H1 (cell line): ENCODE measurements around the gene MIER2. TPM values are rescaled to one million over a fixed set of nuclear protein-coding genes. Genes with fewer than 3 reads are reported as not detected.

ENCODE experiments used
- CTCF ChIA-PET: fragments of 300-600 bp; sonication (Branson Sonifier 250); formaldehyde crosslinking; loops from one replicate; lab custom pipeline; 2021; ENCODE audit not compliant: partially characterized antibody; lab: Charles Lee
- POLR2A ChIA-PET: fragments of 300-600 bp; sonication (Branson Sonifier 250); formaldehyde crosslinking; loops from one replicate; lab custom pipeline; 2021; ENCODE audit warnings: inconsistent platforms; ENCODE audit not compliant: partially characterized antibody; lab: Charles Lee
- DNase-seq, 2 experiments: peaks; one replicate each; pipeline versions ENCODE4 v3.0.0 to v3.0.0-alpha.2; 2010 to 2022; ENCODE audit warnings: low spot score in 2 of 2, low read depth in 1 of 2, mixed read lengths in 1 of 2
- FAIRE-seq: peaks from 2 replicates; lab custom pipeline; 2011; peaks lifted over from hg19 to GRCh38; lab: Jason Lieb, UNC
- H2AFZ ChIP-seq: 2 replicates; pipeline ENCODE4 v1.8.1; 2012; ENCODE audit warnings: low read length, inconsistent platforms
- H2AK5ac ChIP-seq: 2 replicates; pipeline ENCODE4 v1.6.1; 2013; ENCODE audit warnings: low read depth, low read length
- H2BK120ac ChIP-seq: replicated peaks from 2 replicates; pipeline ENCODE3; 2013; ENCODE audit warnings: low read depth, low read length, inconsistent platforms
- H2BK12ac ChIP-seq: 2 replicates; pipeline ENCODE4 v1.6.1; 2013; ENCODE audit warnings: low read depth, low read length
- H2BK15ac ChIP-seq: 2 replicates; pipeline ENCODE4 v1.6.1; 2013; ENCODE audit warnings: low read length
- H2BK20ac ChIP-seq: 2 replicates; pipeline ENCODE4 v1.6.1; 2013; ENCODE audit warnings: low read length
- H2BK5ac ChIP-seq: 2 replicates; pipeline ENCODE4 v1.6.1; 2013; ENCODE audit warnings: low read depth, low read length
- H3K14ac ChIP-seq: 2 replicates; pipeline ENCODE4 v1.6.1; 2013; ENCODE audit warnings: inconsistent platforms; ENCODE audit not compliant: insufficient read length
- H3K18ac ChIP-seq: 2 replicates; pipeline ENCODE4 v1.6.1; 2013; ENCODE audit warnings: low read length; ENCODE audit errors: extremely low read depth
- H3K23ac ChIP-seq: 2 replicates; pipeline ENCODE4 v1.6.1; 2013; ENCODE audit warnings: inconsistent platforms; ENCODE audit not compliant: insufficient read length
- H3K23me2 ChIP-seq: 2 replicates; pipeline ENCODE4 v1.6.1; 2013; ENCODE audit warnings: low read depth, low read length
- H3K27ac ChIP-seq: 2 replicates; pipeline ENCODE4 v1.6.1; 2011; ENCODE audit warnings: low read depth, low read length, inconsistent platforms
- H3K27me3 ChIP-seq, 4 experiments: replicated peaks in 1 of 4; 1 replicate in 1 of 4; 2 replicates in 3 of 4; pipeline versions ENCODE4 v1.6.1 to v1.8.1; 2011 to 2013; ENCODE audit warnings: low read length in 3 of 4, mild to moderate bottlenecking in 3 of 4, inconsistent platforms in 2 of 4, mixed read lengths in 2 of 4, moderate library complexity in 1 of 4; ENCODE audit not compliant: control insufficient read depth in 3 of 4, insufficient read depth in 3 of 4; ENCODE audit errors: extremely low read depth in 1 of 4
- H3K36me3 ChIP-seq, 4 experiments: 2 replicates each; pipeline versions ENCODE4 v1.6.1 to v1.8.1; 2011 to 2013; ENCODE audit warnings: mild to moderate bottlenecking in 4 of 4, low read length in 3 of 4, moderate library complexity in 2 of 4, control low read depth in 1 of 4, inconsistent platforms in 1 of 4; ENCODE audit not compliant: insufficient read depth in 4 of 4, control insufficient read depth in 2 of 4
- H3K4ac ChIP-seq: replicated peaks from 2 replicates; pipeline ENCODE3; 2013; ENCODE audit warnings: low read length, low read depth, mixed read lengths, inconsistent platforms; ENCODE audit not compliant: insufficient read length
- H3K4me1 ChIP-seq, 4 experiments: replicated peaks in 1 of 4; 1 replicate in 1 of 4; 2 replicates in 3 of 4; pipeline versions ENCODE4 v1.6.1 to v1.8.1; 2011 to 2013; ENCODE audit warnings: low read length in 3 of 4, inconsistent platforms in 2 of 4, mixed read lengths in 1 of 4; ENCODE audit not compliant: insufficient read depth in 4 of 4, control insufficient read depth in 3 of 4
- H3K4me2 ChIP-seq, 2 experiments: 2 replicates each; pipeline versions ENCODE4 v1.6.1 to v1.8.1; 2011 to 2013; ENCODE audit warnings: low read depth in 2 of 2, low read length in 2 of 2, control low read depth in 1 of 2, inconsistent platforms in 1 of 2, mild to moderate bottlenecking in 1 of 2; ENCODE audit not compliant: insufficient read depth in 1 of 2
- H3K4me3 ChIP-seq, 4 experiments: fragments of 200-600, 300-600 bp in 1 of 4; sonication (generic), shearing (Covaris generic), sonication (Bioruptor Twin) in 1 of 4; 2 replicates each; pipeline versions ENCODE4 v1.5.1 to v1.8.1; 2011 to 2016; ENCODE audit warnings: low read length in 4 of 4, low read depth in 3 of 4, control low read depth in 2 of 4, inconsistent platforms in 2 of 4, mild to moderate bottlenecking in 2 of 4, mixed read lengths in 1 of 4, moderate library complexity in 1 of 4; ENCODE audit not compliant: insufficient read depth in 2 of 4; ENCODE audit errors: extremely low read depth in 1 of 4
- H3K56ac ChIP-seq: replicated peaks from 2 replicates; pipeline ENCODE3; 2013; ENCODE audit warnings: low read depth, mild to moderate bottlenecking, mixed read lengths, low read length, inconsistent platforms; ENCODE audit not compliant: insufficient read length
- H3K79me1 ChIP-seq: 2 replicates; pipeline ENCODE4 v1.6.1; 2013; ENCODE audit warnings: low read depth, low read length, control low read depth
- H3K79me2 ChIP-seq, 2 experiments: 2 replicates each; pipeline versions ENCODE4 v1.6.1 to v1.8.1; 2012 to 2013; ENCODE audit warnings: low read length in 2 of 2, mild to moderate bottlenecking in 2 of 2, inconsistent platforms in 1 of 2; ENCODE audit not compliant: insufficient read depth in 2 of 2, control insufficient read depth in 1 of 2
- H3K9ac ChIP-seq, 4 experiments: replicated peaks in 1 of 4; 1 replicate in 1 of 4; 2 replicates in 3 of 4; pipeline versions ENCODE4 v1.6.1 to v1.8.1; 2011 to 2013; ENCODE audit warnings: low read depth in 3 of 4, low read length in 3 of 4, control low read depth in 2 of 4, mild to moderate bottlenecking in 2 of 4, moderate library complexity in 2 of 4, inconsistent platforms in 1 of 4; ENCODE audit errors: extremely low read depth in 1 of 4
- H3K9me3 ChIP-seq, 2 experiments: 2 replicates each; pipeline versions ENCODE4 v1.6.1 to v1.8.1; 2012 to 2013; ENCODE audit warnings: mild to moderate bottlenecking in 2 of 2, moderate library complexity in 2 of 2, control low read depth in 1 of 2, inconsistent platforms in 1 of 2, low read depth in 1 of 2, low read length in 1 of 2, mixed read lengths in 1 of 2; ENCODE audit not compliant: insufficient read depth in 2 of 2
- H4K20me1 ChIP-seq, 2 experiments: replicated peaks in 1 of 2; 2 replicates each; pipeline versions ENCODE3 to v1.8.1; 2011 to 2013; ENCODE audit warnings: inconsistent platforms in 2 of 2, low read length in 2 of 2, mild to moderate bottlenecking in 1 of 2; ENCODE audit not compliant: insufficient read depth in 2 of 2, control insufficient read depth in 1 of 2
- H4K5ac ChIP-seq: 2 replicates; pipeline ENCODE4 v1.6.1; 2013; ENCODE audit warnings: low read length, low read depth, mixed read lengths, inconsistent platforms; ENCODE audit not compliant: insufficient read length
- H4K8ac ChIP-seq: 2 replicates; pipeline ENCODE4 v1.8.0; 2013; ENCODE audit warnings: mild to moderate bottlenecking, moderate library complexity, low read length, inconsistent platforms; ENCODE audit not compliant: insufficient read depth; ENCODE audit errors: extremely low read depth
- H4K91ac ChIP-seq: replicated peaks from 2 replicates; pipeline ENCODE3; 2013; ENCODE audit warnings: low read length, mixed read lengths, inconsistent platforms; ENCODE audit not compliant: insufficient read length
- CBX5 ChIP-seq: fragments of 300-800, 300-1000 bp; sonication (generic); IDR thresholded peaks from 2 replicates; pipeline ENCODE4 v1.7.1; 2016; ENCODE audit warnings: antibody characterized with exemption, low read length, low read depth
- CTBP2 ChIP-seq: IDR thresholded peaks from 2 replicates; pipeline ENCODE4 v1.7.0; 2011; ENCODE audit warnings: borderline replicate concordance, mild to moderate bottlenecking, moderate library complexity, mixed read lengths, low read length; ENCODE audit not compliant: insufficient read depth, insufficient read length
- GABPA ChIP-seq: IDR thresholded peaks from 2 replicates; pipeline ENCODE4 v1.6.1; 2011; ENCODE audit warnings: mild to moderate bottlenecking, low read length, moderate library complexity, borderline replicate concordance; ENCODE audit not compliant: insufficient read depth
- ZNF274 ChIP-seq: IDR thresholded peaks from 2 replicates; pipeline ENCODE4 v1.7.0; 2012; ENCODE audit warnings: low read length, borderline replicate concordance; ENCODE audit errors: extremely low read depth
- WGBS, 2 experiments: shearing (Covaris generic) in 1 of 2; methylation state at CpG; one replicate each; pipeline versions ENCODE4 v1.1.6 to v1.1.7; 2013 to 2015; ENCODE audit warnings: low lambda C conversion rate in 2 of 2, mixed read lengths in 2 of 2, inconsistent platforms in 1 of 2, low coverage in 1 of 2, missing lambda C conversion rate in 1 of 2; ENCODE audit not compliant: insufficient replicate concordance in 2 of 2, insufficient coverage in 1 of 2, insufficient read length in 1 of 2; ENCODE audit errors: extremely low coverage in 1 of 2, missing lambda C conversion rate in 1 of 2; 5-methylcytosine and 5-hydroxymethylcytosine counted together
- polyA plus RNA-seq, 7 experiments: library from polyadenylated mRNA; depleted of rRNA in 3 of 7; stranded (reverse) in 5 of 7; unstranded in 2 of 7; fragments of >200 nt in 5 of 7; fragments of 200-250 nt in 2 of 7; gene quantifications; 1 replicate in 5 of 7; 2 replicates in 1 of 7; 4 replicates in 1 of 7; pipeline versions ENCODE4 v1.2.1 to v1.2.3, GENCODE V29; 2011 to 2013; ENCODE audit warnings: missing spikeins in 2 of 7, mixed read lengths in 2 of 7
- total RNA-seq: library from RNA; stranded (reverse); fragmentation: NEBNext Ultra II Directional; extraction: Animal tissue kit (Norgen Biotek cat#: 25700); gene quantifications from 2 replicates; pipeline ENCODE4 v1.2.1, GENCODE V29; 2021

MIER2 gene
- total and polyA plus RNA-seq, 2 of the 8 experiments (the other 6 are each of a cell fraction or from before 2014, with no cell fraction given): 30.3 to 48.3 TPM

GRCh38 chr19:375395-376110, 31.0 kb upstream of the MIER2 start:
- Histone ChIP-seq H3K79me1 (no peaks in the 10 kb centered on the region), H3K4me2 (no peak overlapping the region), H3K4me3 (no peak overlapping the region), H3K27ac (no peak overlapping the region), H4K8ac (peak overlapping the region; percentile 46; the same call in 1 of the 2 replicates), H3K23ac (no peak overlapping the region), H4K91ac (no peak overlapping the region), H3K4me1 (no peaks in the 10 kb centered on the region), H2BK120ac (no peak overlapping the region), H3K14ac (no peak overlapping the region), H2BK5ac (no peak overlapping the region), H3K18ac (no peak overlapping the region), H4K5ac (no peak overlapping the region), H3K27me3 (no peaks in the 10 kb centered on the region; a peak in 1 of 7 replicates), H2BK20ac (no peak overlapping the region), H3K9ac (no peak overlapping the region), H4K20me1 (no peaks in the 10 kb centered on the region), H2BK15ac (no peak overlapping the region), H2AK5ac (no peak overlapping the region), H3K23me2 (no peaks in the 10 kb centered on the region), H3K4ac (no peak overlapping the region), H3K79me2 (no peaks in the 10 kb centered on the region), H3K36me3 (no peaks in the 10 kb centered on the region), H2AFZ (no peak overlapping the region), H3K56ac (no peak overlapping the region), H3K9me3 (no peaks in the 10 kb centered on the region), H2BK12ac (no peak overlapping the region)
- ChIA-PET CTCF (interaction anchor here (0.8 to 2.9 kb wide), 2 partner anchors 8 to 27 kb away, joined by 3 to 16 read pairs; no protein-coding TSS in a partner anchor), POLR2A (interaction anchor here (1.7 kb wide), 1 partner anchor 113 kb away, joined by 3 read pairs; no protein-coding TSS in a partner anchor)
- WGBS, 2 experiments: 94% methylated on average over 25 of the region's 43 CpGs; no CpG with 5 or more reads in 1 of the 2 experiments
- DNase-seq (no peak), FAIRE-seq (no peak)
- no peak for TF ChIP-seq CBX5
- TF ChIP-seq CTBP2: no peak
- TF ChIP-seq GABPA: no peak
- no peak for TF ChIP-seq ZNF274
